Sigmoid colon (tissue), 4 donors: Measurements from ENCODE around the gene RNF166.

Source experiments
- CTCF ChIP-seq, 4 experiments: fragments of 450-650 bp in 3 of 4; fragments of 200-600 bp in 1 of 4; IDR thresholded peaks; one replicate each; pipeline ENCODE4 v1.5.1; 2016 to 2019; ENCODE audit warnings: antibody characterized with exemption in 4 of 4, mild to moderate bottlenecking in 3 of 4, moderate library complexity in 2 of 4
- POLR2AphosphoS5 ChIP-seq, 4 donors: sonication (generic); formaldehyde crosslinking; IDR thresholded peaks; one replicate each; pipeline ENCODE4 v1.6.1; 2017; ENCODE audit warnings: antibody characterized with exemption in 4 of 4

GRCh38 chr16:88649924-88650748 lies 56.1 kb downstream of the RNF166 start:
- TF ChIP-seq CTCF (IDR thresholded peaks at IDR 0.05) (no peak), POLR2AphosphoS5 (IDR thresholded peaks at IDR 0.05) (no peak)
